ENCODE measurements around the gene LCNL1.

DNA sequence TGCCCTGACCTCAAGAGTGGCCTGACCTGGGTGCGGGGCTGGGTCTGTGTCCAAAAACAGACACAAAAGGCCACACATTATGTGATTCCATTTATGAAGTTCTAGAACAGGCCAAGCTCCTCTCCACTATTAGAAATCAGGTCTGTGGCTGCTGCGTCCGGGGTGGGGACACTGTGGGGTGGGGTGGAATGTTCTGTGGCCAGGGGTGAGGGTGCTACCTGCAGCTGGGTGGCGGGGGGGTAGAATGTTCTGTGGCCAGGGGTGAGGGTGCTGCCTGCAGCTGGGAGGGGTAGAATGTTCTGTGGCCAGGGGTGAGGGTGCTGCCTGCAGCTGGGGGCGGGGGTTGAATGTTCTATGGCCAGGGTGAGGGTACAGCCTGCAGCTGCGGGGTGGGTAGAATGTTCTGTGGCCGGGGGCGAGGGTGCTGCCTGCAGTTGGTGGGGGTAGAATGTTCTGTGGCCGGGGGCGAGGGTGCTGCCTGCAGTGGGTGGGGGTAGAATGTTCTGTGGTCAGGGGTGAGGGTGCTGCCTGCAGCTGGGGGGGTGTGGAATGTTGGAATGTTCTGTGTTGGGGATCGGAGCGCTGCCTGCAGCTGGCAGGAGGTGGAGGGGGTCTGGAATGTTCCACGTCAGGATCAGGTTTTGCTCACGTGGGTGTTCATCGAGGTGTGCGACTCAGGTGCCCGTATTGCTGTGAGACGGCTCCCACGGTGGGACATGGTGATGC, 22.4 kb upstream of the LCNL1 start:
- TF ChIP-seq, protein P1, sequence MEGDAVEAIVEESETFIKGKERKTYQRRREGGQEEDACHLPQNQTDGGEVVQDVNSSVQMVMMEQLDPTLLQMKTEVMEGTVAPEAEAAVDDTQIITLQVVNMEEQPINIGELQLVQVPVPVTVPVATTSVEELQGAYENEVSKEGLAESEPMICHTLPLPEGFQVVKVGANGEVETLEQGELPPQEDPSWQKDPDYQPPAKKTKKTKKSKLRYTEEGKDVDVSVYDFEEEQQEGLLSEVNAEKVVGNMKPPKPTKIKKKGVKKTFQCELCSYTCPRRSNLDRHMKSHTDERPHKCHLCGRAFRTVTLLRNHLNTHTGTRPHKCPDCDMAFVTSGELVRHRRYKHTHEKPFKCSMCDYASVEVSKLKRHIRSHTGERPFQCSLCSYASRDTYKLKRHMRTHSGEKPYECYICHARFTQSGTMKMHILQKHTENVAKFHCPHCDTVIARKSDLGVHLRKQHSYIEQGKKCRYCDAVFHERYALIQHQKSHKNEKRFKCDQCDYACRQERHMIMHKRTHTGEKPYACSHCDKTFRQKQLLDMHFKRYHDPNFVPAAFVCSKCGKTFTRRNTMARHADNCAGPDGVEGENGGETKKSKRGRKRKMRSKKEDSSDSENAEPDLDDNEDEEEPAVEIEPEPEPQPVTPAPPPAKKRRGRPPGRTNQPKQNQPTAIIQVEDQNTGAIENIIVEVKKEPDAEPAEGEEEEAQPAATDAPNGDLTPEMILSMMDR (IDR thresholded peaks at IDR 0.05), result no peak
- no peak for TF ChIP-seq ZFX (IDR thresholded peaks at IDR 0.05; ENCODE audit: borderline replicate concordance)
